HCT116 (cell line): ENCODE data around the gene SEC24C. TPM values are rescaled to one million over a fixed set of nuclear protein-coding genes. Genes with fewer than 3 reads are reported as not detected.

ENCODE experiments used
- ATAC-seq: fragments of 200-7000 bp; cut with Tn5 transposase; 2 replicates; pipeline ENCODE4 v1.9.1; 2020; ENCODE audit warnings: mild to moderate bottlenecking, moderate library complexity
- BruUV-seq: library from RNA; stranded (reverse); fragments of 400-500 nt; replicated peaks from 2 replicates; lab custom pipeline; 2021; lab: Mats Ljungman, UMichigan
- CTCF ChIA-PET: fragments of 300-600 bp; sonication (Branson Sonifier 250); formaldehyde crosslinking; loops from one replicate; lab custom pipeline; 2021; ENCODE audit warnings: antibody characterized with exemption; lab: Charles Lee
- POLR2A ChIA-PET: fragments of 300-600, 350-600 bp; sonication (Branson Sonifier 250); formaldehyde crosslinking; loops from one replicate; lab custom pipeline; 2021; ENCODE audit warnings: antibody characterized with exemption; lab: Charles Lee
- RAD21 ChIA-PET, 2 experiments: fragments of 300-600 bp; sonication (Branson Sonifier 250); formaldehyde crosslinking; loops; one replicate each; lab custom pipeline; 2023; ENCODE audit warnings: low total read pairs in 2 of 2; ENCODE audit not compliant: uncharacterized antibody in 2 of 2, unreplicated experiment in 2 of 2, low non-redundant PET in 1 of 2; lab: Charles Lee
- DNase-seq: peaks from one replicate; pipeline ENCODE4 v3.0.0-alpha.2; 2010; ENCODE audit warnings: low read depth, low spot score
- H2AFZ ChIP-seq: fragments of 200-600 bp; shearing (Covaris generic), sonication (generic); 2 replicates; pipeline ENCODE4 v1.6.1; 2017; ENCODE audit warnings: low read depth, mixed run types, mixed read lengths, antibody characterized with exemption, low read length; ENCODE audit not compliant: poor library complexity, severe bottlenecking
- H3K27ac ChIP-seq: 2 replicates; pipeline ENCODE4 v1.5.1; 2012; ENCODE audit warnings: low read depth, low read length
- H3K27me3 ChIP-seq: fragments of 200-600 bp; sonication (generic); 2 replicates; pipeline ENCODE4 v1.6.1; 2016; ENCODE audit warnings: mixed run types, low read length, mixed read lengths; ENCODE audit not compliant: insufficient read depth
- H3K36me3 ChIP-seq, 2 experiments: fragments of 200-500 bp in 1 of 2; fragments of 200-600 bp in 1 of 2; sonication (Bioruptor generic) in 1 of 2; sonication (generic) in 1 of 2; 2 replicates each; pipeline versions ENCODE4 v1.5.1 to v1.6.1; 2014 to 2016; ENCODE audit warnings: low read length in 2 of 2, inconsistent platforms in 1 of 2, mixed read lengths in 1 of 2, mixed run types in 1 of 2; ENCODE audit not compliant: insufficient read depth in 2 of 2, control insufficient read depth in 1 of 2
- H3K4me1 ChIP-seq, 2 experiments: fragments of 200-600 bp in 1 of 2; sonication (generic) in 1 of 2; 2 replicates each; pipeline versions ENCODE4 v1.5.1 to v1.6.1; 2012 to 2017; ENCODE audit warnings: low read length in 2 of 2, inconsistent platforms in 1 of 2, mild to moderate bottlenecking in 1 of 2, mixed read lengths in 1 of 2, mixed run types in 1 of 2, moderate library complexity in 1 of 2; ENCODE audit not compliant: insufficient read depth in 2 of 2, control insufficient read depth in 1 of 2
- H3K4me2 ChIP-seq: fragments of 200-600 bp; sonication (generic); 2 replicates; pipeline ENCODE4 v1.6.1; 2017; ENCODE audit warnings: mixed run types, low read length, mixed read lengths
- H3K4me3 ChIP-seq, 2 experiments: fragments of 200-600 bp in 1 of 2; sonication (generic) in 1 of 2; replicated peaks in 1 of 2; 2 replicates each; pipeline ENCODE4 v1.5.1; 2011 to 2016; ENCODE audit warnings: low read length in 2 of 2, control low read depth in 1 of 2, low read depth in 1 of 2, mild to moderate bottlenecking in 1 of 2, mixed read lengths in 1 of 2, mixed run types in 1 of 2
- H3K79me2 ChIP-seq: fragments of 200-600 bp; sonication (generic); 2 replicates; pipeline ENCODE4 v1.6.1; 2017; ENCODE audit warnings: mild to moderate bottlenecking, mixed run types, low read length, moderate library complexity, mixed read lengths; ENCODE audit not compliant: insufficient read depth
- H3K9ac ChIP-seq: fragments of 200-600 bp; sonication (generic); 2 replicates; pipeline ENCODE4 v1.6.1; 2016; ENCODE audit warnings: low read length, mixed read lengths
- H3K9me2 ChIP-seq: fragments of 200-600 bp; sonication (generic), shearing (Covaris generic); 2 replicates; pipeline ENCODE4 v1.6.1; 2017; ENCODE audit warnings: mixed run types, mild to moderate bottlenecking, moderate library complexity; ENCODE audit not compliant: insufficient read depth
- H3K9me3 ChIP-seq, 2 experiments: fragments of 200-500 bp in 1 of 2; fragments of 200-600 bp in 1 of 2; sonication (Bioruptor generic) in 1 of 2; sonication (generic) in 1 of 2; 2 replicates each; pipeline ENCODE4 v1.6.1; 2014 to 2017; ENCODE audit warnings: low read length in 2 of 2, mixed read lengths in 2 of 2, inconsistent platforms in 1 of 2, low read depth in 1 of 2, mild to moderate bottlenecking in 1 of 2, mixed run types in 1 of 2, moderate library complexity in 1 of 2; ENCODE audit not compliant: control insufficient read depth in 1 of 2, insufficient read depth in 1 of 2
- H4K20me1 ChIP-seq: fragments of 200-600 bp; sonication (generic), shearing (Covaris generic); 2 replicates; pipeline ENCODE4 v1.6.1; 2017; ENCODE audit warnings: mixed run types, mild to moderate bottlenecking, moderate library complexity; ENCODE audit not compliant: insufficient read depth
- CBX3 ChIP-seq: IDR thresholded peaks from 2 replicates; pipeline ENCODE4 v1.6.1; 2012; ENCODE audit warnings: low read depth
- EZH2 ChIP-seq: fragments of 200-600 bp; sonication (generic); IDR thresholded peaks from 2 replicates; pipeline ENCODE4 v1.6.1; 2017; ENCODE audit warnings: antibody characterized with exemption, mixed run types
- SRF ChIP-seq: IDR thresholded peaks from 2 replicates; pipeline ENCODE4 v1.6.1; 2012; ENCODE audit warnings: low read depth
- ZBTB33 ChIP-seq: IDR thresholded peaks from 2 replicates; pipeline ENCODE4 v1.6.1; 2011; ENCODE audit warnings: mild to moderate bottlenecking, low read length, moderate library complexity; ENCODE audit not compliant: insufficient replicate concordance; ENCODE audit errors: extremely low read depth
- ZFX ChIP-seq: fragments of 450-650 bp; IDR thresholded peaks from 2 replicates; pipeline ENCODE4 v1.6.1; 2017
- intact Hi-C: fragments of 100-400 bp; cut with micrococcal nuclease; formaldehyde crosslinking; loops from 2 replicates; pipeline ENCODE4 v1.10.0; 2022
- total RNA-seq: library from RNA; stranded (reverse); gene quantifications from one replicate; pipeline ENCODE4 v1.2.1, GENCODE V29; 2021; ENCODE audit not compliant: unreplicated experiment

SEC24C gene
- total RNA-seq, 1 experiment from 2014 or later, result 60.9 TPM

GRCh38 chr10:73814276-73814895 is 70.2 kb downstream of the SEC24C start:
- CTCF ChIA-PET, result no interaction called here
- Histone ChIP-seq H3K4me2 (no peak overlapping the region), H3K4me3 (no peak overlapping the region), H3K27ac (no peak overlapping the region), H3K79me2 (0 out of 2 replicates have a peak, but pooled peaks cover 5% of the 10 kb centered on the region), H3K27me3 (no peaks in the 10 kb centered on the region), H3K9ac (no peak overlapping the region), H4K20me1 (no peaks in the 10 kb centered on the region), H3K9me3 (no peaks in the 10 kb centered on the region), H2AFZ (no peak overlapping the region), H3K4me1 (peaks cover 4 to 21% of the 10 kb centered on the region in 2 experiments; a peak in 3 of 4 replicates), H3K9me2 (no peaks in the 10 kb centered on the region), H3K36me3 (peaks cover 12 to 18% of the 10 kb centered on the region in 2 experiments; a peak in 3 of 4 replicates)
- no TSS peak for BruUV-seq
- intact Hi-C loops, result no loop called here
- RAD21 ChIA-PET, result no interaction called here
- TF ChIP-seq EZH2 (no peak), ZBTB33 (no peak), ZFX (no peak), CBX3 (no peak), SRF (no peak)
- DNase-seq, result no peak
- POLR2A ChIA-PET, result no interaction called here
- ATAC-seq, result no peak
